Osteocyte (in vitro differentiated cells): Measurements from ENCODE around the gene ADPRS. TPM values are rescaled to one million over a fixed set of nuclear protein-coding genes. Genes with fewer than 3 reads are reported as not detected.

Experiments
- DNase-seq: peaks from one replicate; pipeline ENCODE4 v3.0.0; 2021; ENCODE audit warnings: mixed read lengths; ENCODE audit not compliant: unreplicated experiment; ENCODE audit errors: extremely low spot score
- H3K27ac Mint-ChIP-seq: one replicate; pipeline ENCODE4 v1.8.0; 2021; ENCODE audit warnings: mild to moderate bottlenecking, mixed read lengths; ENCODE audit not compliant: unreplicated experiment
- H3K27me3 Mint-ChIP-seq: one replicate; pipeline ENCODE4 v1.8.0; 2021; ENCODE audit warnings: mixed read lengths; ENCODE audit not compliant: unreplicated experiment
- H3K36me3 Mint-ChIP-seq: one replicate; pipeline ENCODE4 v1.8.0; 2021; ENCODE audit warnings: mixed read lengths; ENCODE audit not compliant: unreplicated experiment
- H3K4me1 Mint-ChIP-seq: one replicate; pipeline ENCODE4 v1.8.0; 2021; ENCODE audit warnings: mixed read lengths; ENCODE audit not compliant: unreplicated experiment
- H3K4me3 Mint-ChIP-seq: one replicate; pipeline ENCODE4 v1.8.0; 2021; ENCODE audit warnings: mild to moderate bottlenecking, moderate library complexity, mixed read lengths; ENCODE audit not compliant: unreplicated experiment
- H3K9me3 Mint-ChIP-seq: one replicate; pipeline ENCODE4 v1.8.0; 2021; ENCODE audit warnings: mixed read lengths; ENCODE audit not compliant: unreplicated experiment
- CTCF ChIP-seq: fragments of 200-600 bp; sonication (generic); IDR thresholded peaks from 2 replicates; pipeline ENCODE4 v1.5.0; 2021; ENCODE audit warnings: antibody characterized with exemption, mild to moderate bottlenecking, moderate library complexity
- total RNA-seq: library from RNA; stranded (reverse); gene quantifications from 2 replicates; pipeline ENCODE4 v1.2.1, GENCODE V29; 2021

ADPRS gene
- total RNA-seq, 1 donor from 2014 or later = 19.7 TPM

GRCh38 chr1:36133484-36133883 is 44.8 kb downstream of the ADPRS start:
- no peaks in the 10 kb centered on the region for H3K27me3 Mint-ChIP-seq
- no peak overlapping the region for H3K27ac Mint-ChIP-seq
- H3K4me1 Mint-ChIP-seq = peaks cover 16% of the 10 kb centered on the region
- peaks cover 10% of the 10 kb centered on the region for H3K36me3 Mint-ChIP-seq
- no peaks in the 10 kb centered on the region for H3K9me3 Mint-ChIP-seq
- no peak for DNase-seq
- TF ChIP-seq CTCF = no peak
- H3K4me3 Mint-ChIP-seq = no peak overlapping the region

- Mint-ChIP-seq H3K4me3 (no peak overlapping the region), H3K4me1 (peaks cover 16% of the 10 kb centered on the region), H3K27me3 (no peaks in the 10 kb centered on the region), H3K9me3 (no peaks in the 10 kb centered on the region), H3K27ac (no peak overlapping the region), H3K36me3 (peaks cover 11% of the 10 kb centered on the region)
- TF ChIP-seq CTCF = no peak
- no peak for DNase-seq
Measured at GRCh38 chr1:36134031-36134430, 45.3 kb downstream of the ADPRS start.

- no peak for DNase-seq
- peaks cover 15% of the 10 kb centered on the region for H3K36me3 Mint-ChIP-seq
- peak overlapping the region; percentile 68 for H3K27ac Mint-ChIP-seq
- no peaks in the 10 kb centered on the region for H3K9me3 Mint-ChIP-seq
- no peaks in the 10 kb centered on the region for H3K27me3 Mint-ChIP-seq
- H3K4me3 Mint-ChIP-seq = no peak overlapping the region
- H3K4me1 Mint-ChIP-seq = peaks cover 16% of the 10 kb centered on the region
- peak; percentile 90 for TF ChIP-seq CTCF
Measured at GRCh38 chr1:36134505-36135329, 46.0 kb downstream of the ADPRS start.

GRCh38 chr1:36135330-36135667 is 46.6 kb downstream of the ADPRS start:
- H3K27ac Mint-ChIP-seq = peak overlapping the region; percentile 68
- no peak overlapping the region for H3K4me3 Mint-ChIP-seq
- H3K27me3 Mint-ChIP-seq = no peaks in the 10 kb centered on the region
- H3K4me1 Mint-ChIP-seq = peaks cover 16% of the 10 kb centered on the region
- no peak for TF ChIP-seq CTCF
- H3K36me3 Mint-ChIP-seq = peaks cover 18% of the 10 kb centered on the region
- no peaks in the 10 kb centered on the region for H3K9me3 Mint-ChIP-seq
- DNase-seq = no peak

- no peak for DNase-seq
- TF ChIP-seq CTCF = no peak
- peak overlapping the region; percentile 68 for H3K27ac Mint-ChIP-seq
- H3K36me3 Mint-ChIP-seq = peaks cover 18% of the 10 kb centered on the region
- no peaks in the 10 kb centered on the region for H3K27me3 Mint-ChIP-seq
- H3K4me1 Mint-ChIP-seq = peaks cover 18% of the 10 kb centered on the region
- no peaks in the 10 kb centered on the region for H3K9me3 Mint-ChIP-seq
- no peak overlapping the region for H3K4me3 Mint-ChIP-seq
Measured at GRCh38 chr1:36135796-36136195, 47.1 kb downstream of the ADPRS start.
